DND-41 (cell line): ENCODE results near the gene ATP2C1.

Experiments used
- ATAC-seq: fragments of 200-7000 bp; cut with Tn5 transposase; 3 replicates; pipeline ENCODE4 v1.9.1; 2021; ENCODE audit warnings: low read depth; ENCODE audit not compliant: insufficient read depth
- DNase-seq: peaks from one replicate; pipeline ENCODE4 v3.0.0-alpha.2; 2020
- H2AFZ ChIP-seq: 2 replicates; pipeline ENCODE4 v1.6.0; 2012; ENCODE audit warnings: low read depth, low read length
- H3K27ac ChIP-seq: 2 replicates; pipeline ENCODE4 v1.5.1; 2012; ENCODE audit warnings: low read length, inconsistent platforms
- H3K27me3 ChIP-seq: fragments of 200-600 bp; sonication (generic); 2 replicates; pipeline ENCODE4 v1.6.0; 2012; ENCODE audit warnings: low read length, mild to moderate bottlenecking, inconsistent platforms; ENCODE audit not compliant: insufficient read depth, poor library complexity
- H3K36me3 ChIP-seq: 2 replicates; pipeline ENCODE4 v1.5.1; 2012; ENCODE audit warnings: low read length, inconsistent platforms; ENCODE audit not compliant: insufficient read depth
- H3K4me1 ChIP-seq: 2 replicates; pipeline ENCODE4 v1.5.1; 2012; ENCODE audit warnings: mild to moderate bottlenecking, low read length; ENCODE audit not compliant: insufficient read depth
- H3K4me2 ChIP-seq: 2 replicates; pipeline ENCODE4 v1.6.0; 2012; ENCODE audit warnings: mild to moderate bottlenecking, moderate library complexity, low read length, inconsistent platforms; ENCODE audit not compliant: insufficient read depth
- H3K4me3 ChIP-seq, 2 experiments: fragments of 200-600 bp in 1 of 2; shearing (Covaris generic) in 1 of 2; 2 replicates each; pipeline ENCODE4 v1.5.1; 2012 to 2016; ENCODE audit warnings: inconsistent platforms in 2 of 2, low read length in 2 of 2, mild to moderate bottlenecking in 2 of 2, low read depth in 1 of 2, moderate library complexity in 1 of 2
- H3K79me2 ChIP-seq: 2 replicates; pipeline ENCODE4 v1.6.0; 2012; ENCODE audit warnings: low read length, inconsistent platforms; ENCODE audit not compliant: insufficient read depth
- H3K9ac ChIP-seq: 2 replicates; pipeline ENCODE4 v1.6.0; 2012; ENCODE audit warnings: low read depth, mild to moderate bottlenecking, inconsistent platforms, low read length, moderate library complexity
- H3K9me3 ChIP-seq: 2 replicates; pipeline ENCODE4 v1.5.1; 2012; ENCODE audit warnings: low read length, moderate library complexity, mild to moderate bottlenecking, inconsistent platforms; ENCODE audit not compliant: insufficient read depth, severe bottlenecking
- H4K20me1 ChIP-seq: 2 replicates; pipeline ENCODE4 v1.6.0; 2012; ENCODE audit warnings: low read length; ENCODE audit not compliant: insufficient read depth
- EZH2 ChIP-seq: IDR thresholded peaks from 3 replicates; pipeline ENCODE4 v1.6.1; 2012; ENCODE audit warnings: borderline replicate concordance, low read depth, mild to moderate bottlenecking, moderate library complexity, low read length, inconsistent platforms; ENCODE audit not compliant: severe bottlenecking
- TF ChIP-seq, protein P1 (sequence below): IDR thresholded peaks from 2 replicates; pipeline ENCODE4 v1.5.1; 2012; ENCODE audit warnings: borderline replicate concordance, low read length, moderate library complexity, mild to moderate bottlenecking; ENCODE audit not compliant: poor library complexity, severe bottlenecking; ENCODE audit errors: extremely low read depth

The ATP2C1 gene

DNA sequence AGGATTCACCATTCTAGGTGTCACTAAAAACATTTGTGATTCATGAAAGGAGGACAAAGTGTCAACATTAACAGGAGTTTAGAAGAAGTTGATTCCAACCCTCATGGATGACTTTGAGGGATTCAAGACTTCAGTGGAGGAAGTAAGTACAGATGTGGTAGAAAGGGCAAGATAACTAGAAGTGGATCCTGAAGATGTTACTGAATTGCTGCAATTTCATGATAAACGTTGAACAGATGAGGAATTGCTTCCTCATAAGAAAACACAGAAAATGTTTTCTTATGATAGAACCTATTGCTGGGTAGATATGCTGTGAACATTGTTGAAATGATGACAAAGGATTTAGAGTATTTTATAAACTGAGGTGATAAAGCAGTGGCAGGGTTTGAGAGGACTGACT lies 23.5 kb upstream of the ATP2C1 start:
- no peak for TF ChIP-seq EZH2

GRCh38 chr3:130876594-130876993 lies 17.3 kb upstream of the ATP2C1 start:
- H4K20me1 ChIP-seq, result no peaks in the 10 kb centered on the region
- H3K27ac ChIP-seq, result no peak overlapping the region
- H3K36me3 ChIP-seq, result no peaks in the 10 kb centered on the region
- no peak for DNase-seq
- ATAC-seq, result no peak
- TF ChIP-seq, protein P1, sequence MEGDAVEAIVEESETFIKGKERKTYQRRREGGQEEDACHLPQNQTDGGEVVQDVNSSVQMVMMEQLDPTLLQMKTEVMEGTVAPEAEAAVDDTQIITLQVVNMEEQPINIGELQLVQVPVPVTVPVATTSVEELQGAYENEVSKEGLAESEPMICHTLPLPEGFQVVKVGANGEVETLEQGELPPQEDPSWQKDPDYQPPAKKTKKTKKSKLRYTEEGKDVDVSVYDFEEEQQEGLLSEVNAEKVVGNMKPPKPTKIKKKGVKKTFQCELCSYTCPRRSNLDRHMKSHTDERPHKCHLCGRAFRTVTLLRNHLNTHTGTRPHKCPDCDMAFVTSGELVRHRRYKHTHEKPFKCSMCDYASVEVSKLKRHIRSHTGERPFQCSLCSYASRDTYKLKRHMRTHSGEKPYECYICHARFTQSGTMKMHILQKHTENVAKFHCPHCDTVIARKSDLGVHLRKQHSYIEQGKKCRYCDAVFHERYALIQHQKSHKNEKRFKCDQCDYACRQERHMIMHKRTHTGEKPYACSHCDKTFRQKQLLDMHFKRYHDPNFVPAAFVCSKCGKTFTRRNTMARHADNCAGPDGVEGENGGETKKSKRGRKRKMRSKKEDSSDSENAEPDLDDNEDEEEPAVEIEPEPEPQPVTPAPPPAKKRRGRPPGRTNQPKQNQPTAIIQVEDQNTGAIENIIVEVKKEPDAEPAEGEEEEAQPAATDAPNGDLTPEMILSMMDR, result no peak
- TF ChIP-seq EZH2, result no peak
- H3K4me2 ChIP-seq, result no peak overlapping the region
- H3K4me3 ChIP-seq, result no peak overlapping the region
- H3K4me1 ChIP-seq, result no peaks in the 10 kb centered on the region
- peaks cover 4% of the 10 kb centered on the region for H3K27me3 ChIP-seq
- H3K9me3 ChIP-seq, result peaks cover 5% of the 10 kb centered on the region
- H3K9ac ChIP-seq, result no peak overlapping the region
- no peaks in the 10 kb centered on the region for H3K79me2 ChIP-seq
- no peak overlapping the region for H2AFZ ChIP-seq

More for the DNA sequence above, 23.5 kb upstream of the ATP2C1 start:
- H3K4me2 ChIP-seq, result no peak overlapping the region
- DNase-seq (no peak), ATAC-seq (no peak)
- H3K27me3 ChIP-seq, result peaks cover 4% of the 10 kb centered on the region
- H3K27ac ChIP-seq, result no peak overlapping the region
- no peaks in the 10 kb centered on the region for H3K36me3 ChIP-seq
- H3K4me3 ChIP-seq, result no peak overlapping the region
- no peaks in the 10 kb centered on the region for H3K4me1 ChIP-seq
- H2AFZ ChIP-seq, result no peak overlapping the region
- H4K20me1 ChIP-seq, result no peaks in the 10 kb centered on the region
- H3K9ac ChIP-seq, result no peak overlapping the region
- no peaks in the 10 kb centered on the region for H3K79me2 ChIP-seq
- H3K9me3 ChIP-seq, result no peaks in the 10 kb centered on the region

GRCh38 chr3:130878464-130878863 lies 15.4 kb upstream of the ATP2C1 start:
- H3K4me1 ChIP-seq, result no peaks in the 10 kb centered on the region
- no peak overlapping the region for H2AFZ ChIP-seq
- no peak for TF ChIP-seq EZH2
- TF ChIP-seq, protein P1, result no peak
- no peaks in the 10 kb centered on the region for H4K20me1 ChIP-seq
- peaks cover 5% of the 10 kb centered on the region for H3K9me3 ChIP-seq
- no peaks in the 10 kb centered on the region for H3K36me3 ChIP-seq
- H3K27me3 ChIP-seq, result no peaks in the 10 kb centered on the region
- H3K4me2 ChIP-seq, result no peak overlapping the region
- DNase-seq (no peak), ATAC-seq (no peak)
- no peak overlapping the region for H3K9ac ChIP-seq
- no peak overlapping the region for H3K27ac ChIP-seq
- no peak overlapping the region for H3K4me3 ChIP-seq
- no peaks in the 10 kb centered on the region for H3K79me2 ChIP-seq

GRCh38 chr3:130889416-130889946 lies 4.4 kb upstream of the ATP2C1 start:
- TF ChIP-seq EZH2, result no peak
- TF ChIP-seq, protein P1, result no peak

More at GRCh38 chr3:130889416-130889946, 4.4 kb upstream of the ATP2C1 start:
- DNase-seq (no peak), ATAC-seq (no peak)
- Histone ChIP-seq H3K4me1 (peaks cover 8% of the 10 kb centered on the region), H3K27me3 (no peaks in the 10 kb centered on the region), H3K9me3 (no peaks in the 10 kb centered on the region), H3K27ac (no peak overlapping the region), H3K36me3 (no peaks in the 10 kb centered on the region; the same call in 1 of the 2 replicates), H2AFZ (no peak overlapping the region), H3K79me2 (peaks cover 5% of the 10 kb centered on the region), H3K4me3 (no peak overlapping the region), H4K20me1 (no peaks in the 10 kb centered on the region), H3K4me2 (no peak overlapping the region), H3K9ac (no peak overlapping the region)
